Tibial nerve (tissue), 4 donors: ENCODE measurements around the gene HIP1R. TPM values are rescaled to one million over a fixed set of nuclear protein-coding genes. Genes with fewer than 3 reads are reported as not detected.
A peak's percentile ranks its signal among the peaks of the same experiment; 100 is the strongest.
"Not testable (repeated sequence)": the region's sequence is repeated elsewhere in the genome, so short reads cannot be mapped to it uniquely, and the experiment has no call there.

Source experiments
- DNase-seq, 2 donors: peaks; one replicate each; pipeline ENCODE4 v3.0.0-alpha.2; 2019; ENCODE audit warnings: low spot score in 2 of 2
- H3K27ac ChIP-seq, 4 donors: fragments of 200-600 bp; sonication (generic) in 3 of 4; one replicate each; pipeline ENCODE4 v1.5.1; 2017 to 2019; ENCODE audit warnings: mild to moderate bottlenecking in 1 of 4
- H3K27me3 ChIP-seq, 2 donors: fragments of 200-600 bp; sonication (generic) in 1 of 2; one replicate each; pipeline versions ENCODE4 v1.5.1 to v1.6.0; 2017 to 2019
- H3K36me3 ChIP-seq, 3 donors: fragments of 200-600 bp; sonication (generic); one replicate each; pipeline ENCODE4 v1.5.1; 2018 to 2019
- H3K4me1 ChIP-seq, 4 donors: fragments of 200-600 bp; sonication (generic) in 3 of 4; one replicate each; pipeline ENCODE4 v1.5.1; 2017 to 2019
- H3K4me3 ChIP-seq, 4 donors: fragments of 200-600 bp; sonication (generic) in 3 of 4; one replicate each; pipeline ENCODE4 v1.5.1; 2017 to 2019; ENCODE audit warnings: mild to moderate bottlenecking in 1 of 4, moderate library complexity in 1 of 4
- H3K9me3 ChIP-seq, 4 donors: fragments of 200-600 bp; sonication (generic) in 3 of 4; one replicate each; pipeline ENCODE4 v1.5.1; 2017 to 2019
- EP300 ChIP-seq, 2 donors: sonication (generic); formaldehyde crosslinking; IDR thresholded peaks; one replicate each; pipeline ENCODE4 v1.6.1; 2017; ENCODE audit warnings: antibody characterized with exemption in 2 of 2, mild to moderate bottlenecking in 1 of 2
- POLR2A ChIP-seq, 2 donors: fragments of 450-650 bp; IDR thresholded peaks; one replicate each; pipeline ENCODE4 v1.6.1; 2017; ENCODE audit warnings: antibody characterized with exemption in 2 of 2, mild to moderate bottlenecking in 2 of 2, moderate library complexity in 2 of 2
- WGBS, 2 donors: methylation state at CpG; one replicate each; pipeline ENCODE4 v1.1.5; 2018; 5-methylcytosine and 5-hydroxymethylcytosine counted together
- total RNA-seq, 4 donors: library from RNA; depleted of rRNA; stranded (reverse); fragments of >200 nt; gene quantifications; one replicate each; pipeline ENCODE4 v1.1.0, GENCODE V29; 2016
- TF ChIP-seq, protein P1 (sequence below), 5 experiments: fragments of 200-600 bp in 3 of 5; fragments of 450-650 bp in 2 of 5; sonication (generic) in 3 of 5; IDR thresholded peaks; one replicate each; pipeline ENCODE4 v1.5.1; 2016 to 2019; ENCODE audit warnings: antibody characterized with exemption in 5 of 5, mild to moderate bottlenecking in 3 of 5, moderate library complexity in 2 of 5

The HIP1R gene
- total RNA-seq, 4 donors from 2014 or later = 10.3 to 22.5 (median 16.9) TPM

DNA sequence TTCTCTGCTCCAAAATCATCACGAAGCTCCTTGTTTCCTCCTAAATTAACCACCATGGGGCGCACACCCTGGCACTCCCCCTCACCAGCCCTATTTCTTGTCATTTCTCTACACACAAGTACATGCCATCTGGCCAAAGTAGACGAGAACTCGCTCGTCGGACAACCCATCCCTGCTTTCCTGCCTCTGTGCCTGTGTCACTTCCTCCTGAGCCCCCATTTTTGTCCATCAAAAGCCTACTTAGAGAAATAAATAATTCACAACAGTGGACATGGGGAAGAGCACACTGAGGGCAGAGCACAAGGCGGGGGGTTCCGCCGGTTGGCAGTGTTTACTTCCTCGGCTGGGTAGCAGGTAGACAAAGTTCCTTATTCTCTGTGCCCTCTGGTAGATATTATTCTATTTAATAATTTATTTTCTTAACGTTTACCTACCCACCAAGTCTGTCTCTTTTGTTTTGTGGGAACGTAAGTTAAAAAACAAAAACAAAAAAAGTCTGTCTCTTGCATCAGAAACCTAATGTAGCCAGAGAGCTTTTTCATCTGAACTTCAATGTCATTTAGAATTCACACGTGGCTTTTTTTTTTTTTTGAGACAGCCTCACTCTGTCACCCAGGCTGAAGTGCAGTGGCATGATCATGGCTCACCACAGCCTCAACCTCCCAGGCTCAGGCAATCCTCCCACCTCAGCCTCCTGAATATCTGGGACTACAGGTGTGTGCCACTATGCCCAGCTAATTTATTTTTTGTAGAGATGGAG, 54.7 kb downstream of the HIP1R start:
- H3K9me3 ChIP-seq = no peaks in the 10 kb centered on the region
- no peaks in the 10 kb centered on the region for H3K27me3 ChIP-seq
- H3K27ac ChIP-seq = peak overlapping the region in 3 of 4 donors; percentile 72 to 98 (median 95)
- peaks cover 0 to 97% (median 81%) of the 10 kb centered on the region in 4 donors for H3K4me1 ChIP-seq
- DNase-seq = no peak
- H3K36me3 ChIP-seq = no peaks in the 10 kb centered on the region
- WGBS, 2 donors = 54 to 63% methylated on average over 13 of the region's 13 CpGs
- H3K4me3 ChIP-seq = no peak overlapping the region
- no peak for TF ChIP-seq POLR2A (IDR thresholded peaks at IDR 0.05)

DNA sequence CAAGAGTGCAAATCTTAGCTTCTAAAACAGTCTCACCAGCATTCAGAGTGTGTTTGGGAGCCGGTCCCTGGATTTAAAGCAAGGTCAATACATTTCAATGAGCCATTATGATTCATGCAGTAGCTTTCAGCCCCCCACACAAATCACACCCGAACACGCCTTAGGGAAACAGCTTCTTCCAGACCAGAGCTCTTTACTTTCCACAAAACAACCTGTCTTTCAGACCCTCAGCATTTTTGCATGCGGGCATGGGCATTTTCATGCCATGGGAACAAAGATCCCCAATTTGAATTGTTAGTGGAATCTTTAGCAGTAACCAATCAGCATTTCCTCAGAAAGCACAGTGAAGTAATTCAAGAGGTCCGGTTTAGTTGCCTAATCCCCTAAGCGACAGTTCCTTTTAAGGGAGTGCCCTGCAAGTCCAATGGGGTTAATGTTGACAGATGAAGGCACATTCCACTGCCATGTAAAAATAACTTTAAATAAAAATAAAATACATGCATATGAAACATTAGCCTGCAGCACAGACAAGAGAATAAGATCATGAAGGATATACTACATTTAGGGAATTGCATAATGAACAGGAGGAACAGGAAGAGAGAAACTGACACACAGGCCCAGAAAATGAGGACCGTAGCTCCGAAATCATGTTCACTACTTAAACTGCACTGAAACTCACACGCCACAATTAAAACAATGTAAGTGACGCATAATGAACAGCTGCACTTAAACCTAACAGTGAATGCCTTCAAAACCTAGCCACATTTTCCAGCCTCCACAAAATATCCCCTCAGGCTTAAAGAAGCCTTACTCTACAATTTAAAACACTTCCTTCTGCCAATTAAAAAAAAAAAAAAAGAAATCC, 56.6 kb downstream of the HIP1R start:
- Histone ChIP-seq H3K9me3 (peaks cover 0 to 4% (median 0%) of the 10 kb centered on the region in 4 donors), H3K27me3 (no peaks in the 10 kb centered on the region), H3K4me3 (peak overlapping the region in 1 of 4 donors; percentile 15), H3K36me3 (no peaks in the 10 kb centered on the region), H3K4me1 (peaks cover 0 to 82% (median 75%) of the 10 kb centered on the region in 4 donors), H3K27ac (peak overlapping the region; percentile 20 to 98 (median 72))
- 13 to 18% methylated on average over 10 of the region's 10 CpGs for WGBS, 2 donors
- TF ChIP-seq, protein P1, sequence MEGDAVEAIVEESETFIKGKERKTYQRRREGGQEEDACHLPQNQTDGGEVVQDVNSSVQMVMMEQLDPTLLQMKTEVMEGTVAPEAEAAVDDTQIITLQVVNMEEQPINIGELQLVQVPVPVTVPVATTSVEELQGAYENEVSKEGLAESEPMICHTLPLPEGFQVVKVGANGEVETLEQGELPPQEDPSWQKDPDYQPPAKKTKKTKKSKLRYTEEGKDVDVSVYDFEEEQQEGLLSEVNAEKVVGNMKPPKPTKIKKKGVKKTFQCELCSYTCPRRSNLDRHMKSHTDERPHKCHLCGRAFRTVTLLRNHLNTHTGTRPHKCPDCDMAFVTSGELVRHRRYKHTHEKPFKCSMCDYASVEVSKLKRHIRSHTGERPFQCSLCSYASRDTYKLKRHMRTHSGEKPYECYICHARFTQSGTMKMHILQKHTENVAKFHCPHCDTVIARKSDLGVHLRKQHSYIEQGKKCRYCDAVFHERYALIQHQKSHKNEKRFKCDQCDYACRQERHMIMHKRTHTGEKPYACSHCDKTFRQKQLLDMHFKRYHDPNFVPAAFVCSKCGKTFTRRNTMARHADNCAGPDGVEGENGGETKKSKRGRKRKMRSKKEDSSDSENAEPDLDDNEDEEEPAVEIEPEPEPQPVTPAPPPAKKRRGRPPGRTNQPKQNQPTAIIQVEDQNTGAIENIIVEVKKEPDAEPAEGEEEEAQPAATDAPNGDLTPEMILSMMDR (IDR thresholded peaks at IDR 0.05) = no peak
- TF ChIP-seq EP300 (IDR thresholded peaks at IDR 0.05) = peak in 1 of 2 donors; percentile 53
- TF ChIP-seq POLR2A (IDR thresholded peaks at IDR 0.05) = peak in 1 of 2 donors; percentile 25
- no peak for DNase-seq

DNA sequence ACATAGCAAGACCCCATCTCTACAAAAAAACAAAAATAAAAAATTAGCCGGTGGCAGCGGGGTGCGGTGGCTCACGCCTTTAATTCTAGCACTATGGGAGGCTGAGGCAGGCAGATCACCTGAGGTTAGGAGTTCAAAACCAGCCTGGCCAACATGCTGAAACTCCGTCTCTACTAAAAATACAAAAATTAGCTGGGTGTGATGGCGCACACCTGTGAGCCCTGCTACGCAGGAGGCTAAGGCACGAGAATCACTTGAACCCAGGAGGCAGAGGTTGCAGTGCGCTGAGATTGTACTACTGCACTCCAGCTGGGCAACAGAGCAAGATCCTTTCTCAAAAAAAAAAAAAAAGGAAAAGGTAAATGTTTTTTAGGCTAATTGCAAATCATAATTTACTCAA, 57.5 kb downstream of the HIP1R start:
- H3K4me3 ChIP-seq, DNase-seq, H3K9me3 ChIP-seq, H3K36me3 ChIP-seq, H3K27me3 ChIP-seq: not testable (repeated sequence)
- 79 to 85% methylated on average over 9 of the region's 9 CpGs for WGBS, 2 donors
- Histone ChIP-seq H3K27ac (peak overlapping the region; percentile 20 to 98 (median 72)), H3K4me1 (peaks cover 0 to 79% (median 66%) of the 10 kb centered on the region in 4 donors)

DNA sequence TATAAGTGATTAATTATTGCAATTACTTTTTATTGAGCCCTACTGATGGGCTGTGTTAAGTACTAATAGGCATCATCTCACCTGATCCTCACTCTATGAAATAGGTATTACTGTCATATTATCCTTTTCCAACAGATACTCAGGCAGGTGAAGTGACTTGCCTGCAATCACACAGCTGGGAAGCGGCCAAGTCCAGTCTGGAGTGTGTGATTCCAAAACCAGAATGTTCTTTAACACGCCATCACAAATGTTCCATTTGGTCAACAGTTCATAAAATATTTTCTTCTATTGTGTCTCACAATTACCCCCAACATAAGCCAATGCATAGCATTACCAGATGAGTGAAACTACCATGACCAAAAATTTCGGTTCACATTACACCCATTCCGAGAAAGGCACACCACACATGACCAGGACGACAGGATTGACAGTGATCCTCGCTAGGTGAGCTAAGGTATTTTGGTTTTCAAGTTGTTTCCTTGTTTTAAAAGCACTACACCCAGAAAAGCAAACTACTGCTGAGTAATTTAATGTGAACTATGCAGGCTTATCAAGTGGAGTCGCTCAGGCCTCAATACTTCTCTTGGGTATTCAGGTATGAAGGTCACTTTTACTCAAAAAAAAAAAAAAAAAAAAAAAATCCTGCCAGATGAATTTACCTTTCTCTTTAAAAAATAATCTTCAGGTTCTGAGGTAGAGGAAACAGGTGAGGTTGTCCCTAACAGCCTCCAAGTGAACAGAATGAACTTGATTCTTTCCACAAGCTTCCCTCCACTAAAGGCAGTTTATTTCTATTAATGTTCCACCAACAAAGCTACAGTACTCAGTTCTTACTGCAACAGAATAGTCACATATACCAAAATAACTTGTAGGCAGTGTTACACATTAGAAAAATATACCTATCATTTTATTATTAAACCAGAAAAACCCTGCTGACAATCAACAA, 58.2 kb downstream of the HIP1R start:
- peak overlapping the region in 1 of 4 donors; percentile 81 for H3K4me3 ChIP-seq
- 70 to 73% methylated on average over 7 of the region's 7 CpGs for WGBS, 2 donors
- H3K9me3 ChIP-seq = peaks cover 0 to 4% (median 0%) of the 10 kb centered on the region in 4 donors
- peak overlapping the region in 3 of 4 donors; percentile 89 to 98 (median 95) for H3K27ac ChIP-seq
- no peaks in the 10 kb centered on the region for H3K27me3 ChIP-seq
- DNase-seq = no peak
- TF ChIP-seq POLR2A (IDR thresholded peaks at IDR 0.05) (no peak), EP300 (IDR thresholded peaks at IDR 0.05) (no peak)
- TF ChIP-seq, protein P1 (IDR thresholded peaks at IDR 0.05) = no peak
- H3K36me3 ChIP-seq = no peaks in the 10 kb centered on the region
- peaks cover 0 to 76% (median 61%) of the 10 kb centered on the region in 4 donors for H3K4me1 ChIP-seq

DNA sequence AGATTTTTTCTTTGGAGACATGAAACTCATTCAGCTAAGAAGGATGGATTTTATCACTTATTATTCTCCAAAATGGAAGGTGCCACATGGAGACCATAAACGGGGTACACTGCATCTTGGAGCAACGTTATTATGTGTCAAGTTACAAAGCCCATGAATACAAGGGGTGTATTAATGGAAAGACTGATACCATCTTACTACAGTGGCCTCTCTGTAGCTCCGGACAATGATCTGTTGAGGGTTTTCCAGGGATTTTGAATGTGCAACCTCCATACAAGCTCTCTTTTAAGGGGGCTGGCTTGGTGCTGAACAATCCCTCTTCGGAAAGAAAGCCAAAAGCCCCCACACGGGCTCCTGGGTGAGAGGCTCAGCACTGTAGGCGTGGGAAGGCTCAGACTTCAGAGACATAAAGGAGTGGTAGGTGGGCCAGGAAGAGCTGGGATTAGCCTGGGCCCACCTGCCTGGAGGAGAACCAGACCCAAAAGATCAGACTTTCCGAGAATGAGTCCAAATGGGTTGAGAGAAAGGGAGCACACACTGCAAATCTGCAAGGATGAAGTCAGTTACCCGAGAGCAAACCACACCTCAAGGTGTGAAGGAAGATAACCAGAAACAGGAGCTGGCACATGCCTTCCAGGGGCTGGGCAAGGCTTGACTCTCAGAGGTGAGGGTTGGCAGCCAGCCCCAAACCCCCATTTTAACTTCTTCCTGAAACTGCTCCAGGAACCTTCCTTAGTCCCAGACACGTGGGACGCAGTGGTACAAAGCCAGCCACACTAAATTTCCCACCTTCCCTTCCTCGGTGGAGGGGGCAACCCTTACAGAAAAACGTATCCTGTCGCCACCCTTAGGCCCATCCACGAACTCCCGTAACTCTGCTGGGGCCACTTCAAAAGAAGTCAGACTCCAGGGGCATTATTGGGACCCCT, 59.2 kb downstream of the HIP1R start:
- TF ChIP-seq, protein P1 (IDR thresholded peaks at IDR 0.05) = no peak
- no peak for TF ChIP-seq EP300 (IDR thresholded peaks at IDR 0.05)
- TF ChIP-seq POLR2A (IDR thresholded peaks at IDR 0.05) = no peak
- WGBS, 2 donors = 14 to 21% methylated on average over 15 of the region's 15 CpGs
- no peaks in the 10 kb centered on the region for H3K36me3 ChIP-seq
- no peak for DNase-seq
- H3K4me1 ChIP-seq = peaks cover 0 to 75% (median 56%) of the 10 kb centered on the region in 4 donors
- H3K9me3 ChIP-seq = peaks cover 0 to 4% (median 0%) of the 10 kb centered on the region in 4 donors
- peak overlapping the region; percentile 87 to 98 (median 92) for H3K27ac ChIP-seq
- no peaks in the 10 kb centered on the region for H3K27me3 ChIP-seq
- H3K4me3 ChIP-seq = peak overlapping the region; percentile 74 to 95 (median 80)
